Caki2 (cell line): ENCODE measurements around the gene PRR7. TPM values are rescaled to one million over a fixed set of nuclear protein-coding genes. Genes with fewer than 3 reads are reported as not detected.

Source experiments
- DNase-seq: peaks from one replicate; pipeline ENCODE4 v3.0.0-alpha.2; 2015; ENCODE audit warnings: low read depth
- in situ Hi-C: cut with HindIII; loops from 2 replicates; pipeline ENCODE4 v1.10.0; 2016; ENCODE audit warnings: low sequenced_read_pairs, low pct_unique_long_range_greater_than_20kb, mixed read lengths
- total RNA-seq: library from RNA; depleted of rRNA; stranded (reverse); fragments of >200 nt; shearing (Covaris generic); gene quantifications from 2 replicates; pipeline ENCODE4 v1.2.3, GENCODE V29; 2014; ENCODE audit warnings: low replicate concordance; rRNA removed

Gene PRR7
- total RNA-seq, 1 experiment from 2014 or later = 50.5 TPM

GRCh38 chr5:177501874-177502678 is 55.5 kb downstream of the PRR7 start:
- in situ Hi-C loops = no loop called here
- DNase-seq = no peak

- in situ Hi-C loops = no loop called here
- DNase-seq = no peak
Observed at GRCh38 chr5:177502886-177503285, 56.3 kb downstream of the PRR7 start.

GRCh38 chr5:177503351-177504085 is 56.9 kb downstream of the PRR7 start:
- in situ Hi-C loops = no loop called here
- no peak for DNase-seq

- in situ Hi-C loops = no loop called here
- DNase-seq = no peak
Observed at GRCh38 chr5:177504086-177505056, 57.8 kb downstream of the PRR7 start.

- no peak for DNase-seq
- in situ Hi-C loops = no loop called here
Observed at GRCh38 chr5:177505075-177505474, 58.5 kb downstream of the PRR7 start.

Other genes with a start within 250 kb of the PRR7 start
- 53.9 and 65.9 TPM in 2 replicates for gene RAB24, start 143.1 kb upstream of the PRR7 start, total RNA-seq
- gene PRELID1, start 143.0 kb upstream of the PRR7 start, total RNA-seq = 459 and 533 TPM in 2 replicates
- gene MXD3, start 134.9 kb upstream of the PRR7 start, total RNA-seq = 69.8 and 72.2 TPM in 2 replicates
- 602 and 647 TPM in 2 replicates for gene LMAN2, start 95.1 kb upstream of the PRR7 start, total RNA-seq
- gene RGS14, start 88.9 kb upstream of the PRR7 start, total RNA-seq = 97.6 and 107 TPM in 2 replicates
- 0.64 and 1.5 TPM in 2 replicates for gene SLC34A1, start 62.4 kb upstream of the PRR7 start, total RNA-seq
- gene PFN3, start 46.2 kb upstream of the PRR7 start, total RNA-seq = not detected in 2 replicates
- gene F12, start 37.2 kb upstream of the PRR7 start, total RNA-seq = 39.4 and 58.6 TPM in 2 replicates
- gene GRK6, start 20.1 kb upstream of the PRR7 start, total RNA-seq = 60.9 and 65.2 TPM in 2 replicates
- 148 and 175 TPM in 2 replicates for gene DBN1, start 26.8 kb downstream of the PRR7 start, total RNA-seq
- gene PDLIM7, start 50.8 kb downstream of the PRR7 start, total RNA-seq = 188 and 198 TPM in 2 replicates
- gene DOK3, start 63.0 kb downstream of the PRR7 start, total RNA-seq = 0.57 and 0.72 TPM in 2 replicates
- gene DDX41, start 70.1 kb downstream of the PRR7 start, total RNA-seq = 145 and 172 TPM in 2 replicates
- gene FAM193B, start 107.7 kb downstream of the PRR7 start, total RNA-seq = 29.2 and 33.6 TPM in 2 replicates
- 291 and 366 TPM in 2 replicates for gene TMED9, start 145.4 kb downstream of the PRR7 start, total RNA-seq
- gene B4GALT7, start 153.3 kb downstream of the PRR7 start, total RNA-seq = 90.2 and 101 TPM in 2 replicates